NCI-H1694 (cell line): ENCODE measurements around the gene CCR3.

Experiments
- DNase-seq: peaks from one replicate; lab custom pipeline; 2025; lab: John Stamatoyannopoulos, UW

The CCR3 gene

GRCh38 chr3:46298871-46299607 lies 56.8 kb downstream of the CCR3 start:
- no peak for DNase-seq

- DNase-seq, result no peak
Measured at GRCh38 chr3:46299608-46300460, 57.6 kb downstream of the CCR3 start.

GRCh38 chr3:46300461-46300789 lies 58.2 kb downstream of the CCR3 start:
- DNase-seq, result no peak

DNA sequence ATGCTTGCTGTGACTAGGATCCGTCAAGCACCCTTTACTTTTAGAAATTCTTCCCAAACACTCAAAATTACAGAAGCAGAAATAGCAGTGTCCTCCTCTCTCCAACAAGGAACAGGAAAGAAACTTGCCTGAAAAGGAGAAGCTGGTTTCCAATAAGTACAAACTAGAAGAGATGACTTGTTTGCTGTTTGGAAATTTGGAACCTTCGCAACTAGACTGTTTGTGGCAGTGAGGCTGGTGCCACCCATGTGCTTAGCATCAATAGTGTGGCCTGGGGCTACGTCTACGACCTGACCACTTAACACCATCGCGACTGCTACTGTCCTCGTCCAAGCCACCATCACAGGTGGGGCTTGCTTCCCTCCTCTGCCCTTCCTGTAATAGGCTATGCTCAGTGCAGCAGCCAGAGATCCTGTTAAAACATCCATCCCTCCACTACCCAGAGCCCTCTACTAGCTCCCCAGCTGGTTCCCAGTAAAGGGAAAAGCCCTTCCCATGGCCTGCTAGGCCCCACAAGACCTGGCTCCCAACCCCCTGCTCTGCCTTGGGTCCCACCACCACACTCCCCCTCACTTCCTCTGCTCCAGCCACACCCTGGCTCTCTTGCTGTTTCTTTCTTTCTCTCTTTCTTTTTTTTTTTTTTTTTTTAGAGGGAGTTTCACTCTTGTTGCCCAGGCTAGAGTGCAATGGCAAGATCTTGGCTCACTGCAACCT lies 59.0 kb downstream of the CCR3 start:
- DNase-seq, result no peak

DNA sequence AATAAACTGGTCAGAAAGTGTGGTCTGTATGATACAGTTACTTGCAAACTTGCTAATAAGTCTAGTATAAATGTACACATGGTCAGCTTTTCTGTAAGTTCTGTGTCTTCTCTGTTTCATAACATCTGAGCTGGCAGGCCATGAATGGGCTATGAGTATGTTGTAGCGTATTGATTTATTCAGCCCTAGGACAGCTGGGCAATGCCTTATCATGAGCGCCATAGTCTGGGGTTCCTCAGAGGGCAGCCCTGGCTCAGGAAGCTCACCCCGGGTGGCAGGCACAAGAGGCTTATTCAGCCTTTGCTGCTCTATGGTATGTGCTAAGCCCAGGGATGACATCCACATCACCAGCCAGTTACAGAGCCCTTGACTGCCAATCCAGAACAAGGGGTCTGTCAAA lies 61.0 kb downstream of the CCR3 start:
- DNase-seq, result no peak

DNA sequence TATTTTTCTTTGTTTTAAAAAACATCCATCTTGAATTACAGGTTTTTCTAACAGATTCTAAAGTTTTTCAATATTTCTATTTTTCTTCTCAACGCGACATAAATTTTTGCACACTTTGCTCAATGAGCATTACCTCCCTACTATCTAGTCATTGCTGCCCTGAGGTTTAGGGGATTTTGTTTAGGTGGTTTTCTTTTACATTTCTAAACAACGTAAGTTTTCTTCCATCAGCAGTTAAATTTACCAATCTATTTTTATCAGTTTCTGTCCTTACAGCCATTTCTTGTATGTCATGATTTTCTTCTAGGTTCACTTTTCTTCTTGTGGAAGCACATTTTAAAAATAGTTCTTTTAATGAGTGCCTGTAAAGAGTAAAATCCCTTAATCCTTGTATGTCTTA lies 62.5 kb downstream of the CCR3 start:
- no peak for DNase-seq

- DNase-seq, result no peak
Measured at GRCh38 chr3:46312991-46313390, 70.7 kb downstream of the CCR3 start.

DNA sequence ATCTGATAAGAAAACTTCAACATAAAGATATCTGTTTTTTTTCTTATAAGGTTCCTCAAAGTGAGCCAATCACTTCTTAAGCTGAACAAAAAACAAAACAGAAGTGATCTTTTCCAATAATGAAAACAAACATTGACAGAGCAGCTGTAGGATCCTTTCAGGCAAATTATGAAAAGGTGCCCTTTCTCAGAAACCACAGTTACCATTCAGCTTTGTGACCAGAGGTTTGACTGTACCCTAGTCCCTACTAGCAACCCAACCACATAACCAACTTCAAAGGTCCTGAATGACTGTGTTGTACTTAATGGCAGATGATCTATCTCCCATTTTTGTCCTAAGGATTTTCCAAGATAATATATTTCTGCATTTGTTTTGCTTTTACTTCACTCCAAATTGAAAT lies 72.3 kb downstream of the CCR3 start:
- DNase-seq, result no peak

- no peak for DNase-seq
Measured at GRCh38 chr3:46316206-46316605, 73.9 kb downstream of the CCR3 start.
